ENCODE results near the gene SERPINB10.

SERPINB10 gene

GRCh38 chr18:63982361-63982760 lies 74.6 kb downstream of the SERPINB10 start:
- Histone ChIP-seq H3K9ac (ENCODE audit: low read depth, low read length, poor library complexity, severe bottlenecking) (no peak overlapping the region), H3K9me2 (replicated peaks; ENCODE audit: low read depth, low read length) (no peaks in the 10 kb centered on the region), H3K9me3 (ENCODE audit: insufficient read depth, low read depth, low read length) (no peaks in the 10 kb centered on the region), H3F3A (ENCODE audit: low read depth) (no peaks in the 10 kb centered on the region), H3K79me2 (ENCODE audit: insufficient read depth, low read length) (no peaks in the 10 kb centered on the region), H3K4me2 (ENCODE audit: low read depth, low read length, poor library complexity, severe bottlenecking) (no peak overlapping the region), H4K20me1 (ENCODE audit: insufficient read depth, low read length, poor library complexity, severe bottlenecking) (no peaks in the 10 kb centered on the region), H3K27me3 (ENCODE audit: insufficient read depth, low read length, poor library complexity, severe bottlenecking) (no peaks in the 10 kb centered on the region), H2AFZ (ENCODE audit: low read length) (no peak overlapping the region), H3K4me1 (ENCODE audit: insufficient read depth, low read length, poor library complexity, severe bottlenecking) (no peaks in the 10 kb centered on the region), H3K36me3 (ENCODE audit: insufficient read depth, low read length) (peaks cover 7% of the 10 kb centered on the region; the same call in 1 of the 2 replicates), H3K4me3 (ENCODE audit: low read length, poor library complexity, severe bottlenecking) (no peak overlapping the region)
- TF ChIP-seq EZH2phosphoT487 (IDR thresholded peaks at IDR 0.05; ENCODE audit: borderline replicate concordance) (no peak), CTCF (conservative IDR thresholded peaks at IDR 0.05; ENCODE audit: low read length) (no peak)
